ENCODE measurements around the gene NCAPG. TPM values are rescaled to one million over a fixed set of nuclear protein-coding genes. Genes with fewer than 3 reads are reported as not detected.

The NCAPG gene, protein sequence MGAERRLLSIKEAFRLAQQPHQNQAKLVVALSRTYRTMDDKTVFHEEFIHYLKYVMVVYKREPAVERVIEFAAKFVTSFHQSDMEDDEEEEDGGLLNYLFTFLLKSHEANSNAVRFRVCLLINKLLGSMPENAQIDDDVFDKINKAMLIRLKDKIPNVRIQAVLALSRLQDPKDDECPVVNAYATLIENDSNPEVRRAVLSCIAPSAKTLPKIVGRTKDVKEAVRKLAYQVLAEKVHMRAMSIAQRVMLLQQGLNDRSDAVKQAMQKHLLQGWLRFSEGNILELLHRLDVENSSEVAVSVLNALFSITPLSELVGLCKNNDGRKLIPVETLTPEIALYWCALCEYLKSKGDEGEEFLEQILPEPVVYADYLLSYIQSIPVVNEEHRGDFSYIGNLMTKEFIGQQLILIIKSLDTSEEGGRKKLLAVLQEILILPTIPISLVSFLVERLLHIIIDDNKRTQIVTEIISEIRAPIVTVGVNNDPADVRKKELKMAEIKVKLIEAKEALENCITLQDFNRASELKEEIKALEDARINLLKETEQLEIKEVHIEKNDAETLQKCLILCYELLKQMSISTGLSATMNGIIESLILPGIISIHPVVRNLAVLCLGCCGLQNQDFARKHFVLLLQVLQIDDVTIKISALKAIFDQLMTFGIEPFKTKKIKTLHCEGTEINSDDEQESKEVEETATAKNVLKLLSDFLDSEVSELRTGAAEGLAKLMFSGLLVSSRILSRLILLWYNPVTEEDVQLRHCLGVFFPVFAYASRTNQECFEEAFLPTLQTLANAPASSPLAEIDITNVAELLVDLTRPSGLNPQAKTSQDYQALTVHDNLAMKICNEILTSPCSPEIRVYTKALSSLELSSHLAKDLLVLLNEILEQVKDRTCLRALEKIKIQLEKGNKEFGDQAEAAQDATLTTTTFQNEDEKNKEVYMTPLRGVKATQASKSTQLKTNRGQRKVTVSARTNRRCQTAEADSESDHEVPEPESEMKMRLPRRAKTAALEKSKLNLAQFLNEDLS
- total RNA-seq (0.91 TPM), polyA plus RNA-seq (ENCODE audit: insufficient read depth, low read depth, low replicate concordance) (0.19 TPM)
- long read RNA-seq, donor 1, partial matches to known transcripts, result 10 of 12 reads
- long read RNA-seq, donor 1, other reads (novel, unspliced or antisense), result 0 of 12 reads
- long read RNA-seq, donor 2, full-length matches to known transcripts, result 1 of 7 reads
- long read RNA-seq, donor 2, partial matches to known transcripts, result 6 of 7 reads
- long read RNA-seq, donor 2, other reads (novel, unspliced or antisense), result 0 of 7 reads
- long read RNA-seq, donor 3, result 0 reads
- long read RNA-seq, donor 4, partial matches to known transcripts, result 0 of 3 reads
- long read RNA-seq, donor 4, other reads (novel, unspliced or antisense), result 0 of 3 reads
- long read RNA-seq, donor 5, result 0 reads
- long read RNA-seq, donor 6, full-length matches to known transcripts, result 1 of 1 reads
- long read RNA-seq, donor 6, partial matches to known transcripts, result 0 of 1 reads
- long read RNA-seq, donor 6, other reads (novel, unspliced or antisense), result 0 of 1 reads
- long read RNA-seq, donor 7, result 0 reads
- long read RNA-seq, donor 8, result 0 reads
- long read RNA-seq, donor 9, result 0 reads
- long read RNA-seq, donor 10, partial matches to known transcripts, result 5 of 7 reads
- long read RNA-seq, donor 10, other reads (novel, unspliced or antisense), result 0 of 7 reads

DNA sequence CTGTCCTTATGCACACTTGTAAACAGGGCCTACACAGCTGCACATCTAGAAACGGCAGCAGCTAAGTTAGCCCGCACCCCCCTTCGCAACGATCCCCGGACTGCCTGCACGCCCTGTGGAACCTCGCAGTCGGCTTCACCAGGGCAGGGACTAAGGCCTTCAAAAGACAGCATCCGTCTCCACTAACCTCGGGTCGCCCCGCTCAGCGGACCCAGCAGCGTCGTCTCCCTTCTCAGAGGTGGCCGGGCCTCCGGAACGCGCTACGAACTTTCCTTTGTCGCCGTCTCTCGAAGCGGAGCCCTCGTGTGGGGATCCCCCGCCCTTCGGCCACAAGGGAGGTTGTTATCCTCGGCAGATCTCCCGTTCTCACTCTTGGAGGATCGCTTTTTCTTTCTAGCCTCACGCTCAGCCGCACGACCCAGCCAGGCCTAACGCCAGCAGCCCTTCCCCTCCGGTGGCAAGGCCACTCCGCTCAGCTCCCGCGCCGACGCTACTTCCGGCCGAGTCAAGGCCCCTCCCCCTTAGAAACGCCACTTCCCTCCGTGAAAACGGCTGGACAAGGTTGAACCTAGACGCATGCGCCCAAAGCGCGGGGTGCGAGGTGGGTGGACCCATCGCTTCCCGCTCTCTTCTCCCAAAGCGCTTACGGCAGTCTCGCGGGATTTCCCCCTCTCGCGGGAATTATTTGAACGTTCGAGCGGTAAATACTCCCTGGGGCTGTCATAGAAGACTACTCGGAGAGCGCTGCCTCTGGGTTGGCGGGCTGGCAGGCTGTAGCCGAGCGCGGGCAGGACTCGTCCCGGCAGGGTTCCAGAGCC is at the start of gene NCAPG, which contains the start of gene DCAF16:
NCAPG (plus strand) TSS at position 720 of the 818 bp plus-strand sequence. CDS start 99 bp downstream, outside the sequence.
DCAF16 (minus strand) TSS at position 498 of the 818 bp plus-strand sequence. CDS start 6,616 bp downstream, outside the sequence.
- intact Hi-C loops (cut with DNase I), result no loop called here
- H3K9me3 ChIP-seq (ENCODE audit: control insufficient read depth in 2 of 3, insufficient read depth in 1 of 3, low read length in 3 of 3), result no peaks in the 10 kb centered on the region
- peak within 1 kb of the TSS; percentile 92 for H3K27ac ChIP-seq (ENCODE audit: low read depth in 2 of 2, low read length in 2 of 2)
- H3K36me3 ChIP-seq (ENCODE audit: control insufficient read depth in 2 of 3, insufficient read depth in 3 of 3, low read length in 3 of 3), result no peaks in the 10 kb centered on the region
- H3K27me3 ChIP-seq (ENCODE audit: control insufficient read depth, insufficient read depth, low read length), result no peaks in the 10 kb centered on the region
- peak; percentile 98 for FAIRE-seq
- H3K4me3 ChIP-seq (ENCODE audit: low read length in 3 of 3), result peak within 1 kb of the TSS; percentile 77 to 95 (median 89)
- peak; percentile 100 for DNase-seq
- peak within 1 kb of the TSS; percentile 90 to 99 (median 96) for H3K9ac ChIP-seq (ENCODE audit: low read length in 3 of 3)
- peaks cover 3 to 16% (median 14%) of the 10 kb centered on the region in 3 donors for H3K4me1 ChIP-seq (ENCODE audit: control insufficient read depth in 2 of 3, insufficient read depth in 2 of 3, low read depth in 1 of 3, low read length in 3 of 3)
- TF ChIP-seq, protein P1, sequence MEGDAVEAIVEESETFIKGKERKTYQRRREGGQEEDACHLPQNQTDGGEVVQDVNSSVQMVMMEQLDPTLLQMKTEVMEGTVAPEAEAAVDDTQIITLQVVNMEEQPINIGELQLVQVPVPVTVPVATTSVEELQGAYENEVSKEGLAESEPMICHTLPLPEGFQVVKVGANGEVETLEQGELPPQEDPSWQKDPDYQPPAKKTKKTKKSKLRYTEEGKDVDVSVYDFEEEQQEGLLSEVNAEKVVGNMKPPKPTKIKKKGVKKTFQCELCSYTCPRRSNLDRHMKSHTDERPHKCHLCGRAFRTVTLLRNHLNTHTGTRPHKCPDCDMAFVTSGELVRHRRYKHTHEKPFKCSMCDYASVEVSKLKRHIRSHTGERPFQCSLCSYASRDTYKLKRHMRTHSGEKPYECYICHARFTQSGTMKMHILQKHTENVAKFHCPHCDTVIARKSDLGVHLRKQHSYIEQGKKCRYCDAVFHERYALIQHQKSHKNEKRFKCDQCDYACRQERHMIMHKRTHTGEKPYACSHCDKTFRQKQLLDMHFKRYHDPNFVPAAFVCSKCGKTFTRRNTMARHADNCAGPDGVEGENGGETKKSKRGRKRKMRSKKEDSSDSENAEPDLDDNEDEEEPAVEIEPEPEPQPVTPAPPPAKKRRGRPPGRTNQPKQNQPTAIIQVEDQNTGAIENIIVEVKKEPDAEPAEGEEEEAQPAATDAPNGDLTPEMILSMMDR (IDR thresholded peaks at IDR 0.05; ENCODE audit: borderline replicate concordance, extremely low read depth, insufficient read depth), result no peak

DNA sequence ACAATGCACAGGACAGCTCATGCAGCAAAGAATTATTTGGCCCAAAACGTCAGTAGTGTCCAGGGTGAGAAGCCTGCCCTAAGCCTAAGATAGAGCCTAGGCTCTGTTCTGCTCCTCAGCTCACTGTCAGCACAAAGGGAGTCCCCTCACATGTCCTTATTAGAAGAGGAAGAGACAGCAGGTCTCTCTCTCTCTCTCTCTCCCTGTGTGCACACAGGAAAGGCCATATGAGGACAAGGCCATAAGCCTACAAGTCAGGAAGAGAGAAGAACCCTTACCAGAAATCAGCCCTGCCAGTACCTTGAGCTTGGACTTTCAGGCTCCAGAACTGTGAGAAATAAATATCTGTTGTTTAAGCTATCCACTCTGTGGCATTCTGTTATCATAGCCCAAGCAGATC is 49.7 kb upstream of the NCAPG start:
- no peak for DNase-seq
- Histone ChIP-seq H3K27ac (ENCODE audit: low read depth in 2 of 2, low read length in 2 of 2) (no peak overlapping the region), H3K4me3 (ENCODE audit: low read length in 3 of 3) (no peak overlapping the region), H3K27me3 (ENCODE audit: control insufficient read depth, insufficient read depth, low read length) (no peaks in the 10 kb centered on the region), H3K9ac (ENCODE audit: low read length in 3 of 3) (no peak overlapping the region), H3K4me1 (ENCODE audit: control insufficient read depth in 2 of 3, insufficient read depth in 2 of 3, low read depth in 1 of 3, low read length in 3 of 3) (no peaks in the 10 kb centered on the region), H3K36me3 (ENCODE audit: control insufficient read depth in 2 of 3, insufficient read depth in 3 of 3, low read length in 3 of 3) (no peaks in the 10 kb centered on the region), H3K9me3 (ENCODE audit: control insufficient read depth in 2 of 3, insufficient read depth in 1 of 3, low read length in 3 of 3) (no peaks in the 10 kb centered on the region)
- TF ChIP-seq, protein P1 (IDR thresholded peaks at IDR 0.05; ENCODE audit: borderline replicate concordance, extremely low read depth, insufficient read depth), result no peak
- FAIRE-seq, result no peak
- intact Hi-C loops (cut with DNase I), result no loop called here

Measured in kidney (tissue), 22 donors.